Cardiac septum (tissue), 1 donor: Measurements from ENCODE around the gene GPR146. TPM values are rescaled to one million over a fixed set of nuclear protein-coding genes. Genes with fewer than 3 reads are reported as not detected.
"Not testable (repeated sequence)": the region's sequence is repeated elsewhere in the genome, so short reads cannot be mapped to it uniquely, and the experiment has no call there.

ENCODE experiments used
- DNase-seq: peaks from one replicate; pipeline ENCODE4 v3.0.0-alpha.2; 2020; ENCODE audit warnings: low spot score
- intact Hi-C: fragments of 100-400 bp; cut with DNase I; formaldehyde crosslinking; loops from one replicate; pipeline ENCODE4 v1.14.0; 2022
- long read RNA-seq: library from polyadenylated mRNA; unstranded; transcript quantifications from one replicate; pipeline ENCODE4 v2.0.0, GENCODE V29; 2021
- total RNA-seq: library from RNA; stranded (reverse); fragmentation: NEBNext Ultra II Directional; extraction: Animal tissue kit (Norgen Biotek cat#: 25700); gene quantifications from one replicate; pipeline ENCODE4 v1.2.1, GENCODE V29; 2021
- donor health status: DM: no; HTN: no; CAD: no.

The GPR146 gene
- 12.6 TPM for total RNA-seq
- long read RNA-seq, transcript GPR146-201 (2 exons, 1,969 nt): major isoform, 12 of 32 reads
- long read RNA-seq, transcript GPR146-203 (2 exons, 1,053 nt): minor isoform, 6 of 32 reads
- long read RNA-seq, partial matches to known transcripts: 1 of 32 reads
- long read RNA-seq, other reads (novel, unspliced or antisense): 12 of 32 reads

DNA sequence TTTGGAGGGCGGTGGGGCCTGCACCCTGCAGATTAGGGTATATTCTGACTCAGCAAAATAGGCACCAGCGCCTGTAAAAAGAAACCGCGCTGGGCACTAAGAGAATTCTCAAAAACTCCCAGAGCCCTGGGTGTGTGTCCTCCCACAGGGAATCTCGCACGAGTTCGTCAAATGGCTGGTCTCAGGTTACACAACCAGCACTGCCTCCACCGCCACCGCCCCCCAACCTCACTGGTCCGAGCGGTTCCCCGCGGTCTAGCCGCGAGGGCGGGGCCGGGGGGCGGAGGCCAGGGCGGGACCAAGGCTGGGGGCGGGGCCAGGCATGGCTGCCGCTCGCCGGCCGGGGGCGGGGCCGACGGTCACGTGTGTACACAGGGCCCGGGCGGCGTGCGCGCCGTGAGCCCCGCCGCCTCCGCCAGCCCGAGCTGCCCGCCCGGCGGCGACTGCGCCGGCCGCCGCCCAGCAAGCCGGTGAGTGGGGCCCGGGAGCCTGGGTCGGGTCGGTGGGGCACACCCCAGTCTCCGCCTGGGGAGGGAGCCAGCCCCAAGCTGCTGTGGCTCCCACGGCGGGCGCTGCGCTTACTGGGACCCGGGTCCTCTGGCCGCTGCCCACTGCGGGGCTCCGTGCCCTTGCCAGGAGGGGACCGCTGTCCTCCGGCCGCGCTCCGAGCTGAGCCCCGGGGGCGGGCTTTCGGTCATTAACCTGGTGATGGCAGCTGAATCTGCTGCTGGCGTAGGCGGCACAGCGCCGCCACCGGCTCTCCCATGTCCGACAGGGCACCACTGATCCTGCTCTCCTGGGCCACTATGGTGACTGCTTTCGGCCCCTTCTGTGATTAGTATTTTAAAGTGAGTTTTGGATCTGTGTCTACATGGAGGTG lies at the start of gene GPR146:
TSS of gene GPR146 (plus strand) at position 358 of the 880 bp plus-strand sequence. CDS start 12,970 bp downstream, outside the sequence.
- intact Hi-C loops: loop anchor here (1.0 kb wide), 1 partner anchor 15 kb away; no protein-coding TSS in a partner anchor
- DNase-seq: peak; percentile 97

GRCh38 chr7:994592-995308 lies 49.6 kb upstream of the GPR146 start:
- no peak for DNase-seq
- intact Hi-C loops: loop anchor here (5.0 kb wide), 1 partner anchor 183 kb away; no protein-coding TSS in a partner anchor

- no peak for DNase-seq
- intact Hi-C loops: no loop called here
These were observed 48.8 kb upstream of the GPR146 start for GRCh38 chr7:995571-995970.

GRCh38 chr7:996079-996872 lies 48.1 kb upstream of the GPR146 start:
- intact Hi-C loops: no loop called here

GRCh38 chr7:997404-998395 lies 46.6 kb upstream of the GPR146 start:
- DNase-seq: no peak
- intact Hi-C loops: no loop called here

More at GRCh38 chr7:996079-996872, 48.1 kb upstream of the GPR146 start:
- no peak for DNase-seq

DNA sequence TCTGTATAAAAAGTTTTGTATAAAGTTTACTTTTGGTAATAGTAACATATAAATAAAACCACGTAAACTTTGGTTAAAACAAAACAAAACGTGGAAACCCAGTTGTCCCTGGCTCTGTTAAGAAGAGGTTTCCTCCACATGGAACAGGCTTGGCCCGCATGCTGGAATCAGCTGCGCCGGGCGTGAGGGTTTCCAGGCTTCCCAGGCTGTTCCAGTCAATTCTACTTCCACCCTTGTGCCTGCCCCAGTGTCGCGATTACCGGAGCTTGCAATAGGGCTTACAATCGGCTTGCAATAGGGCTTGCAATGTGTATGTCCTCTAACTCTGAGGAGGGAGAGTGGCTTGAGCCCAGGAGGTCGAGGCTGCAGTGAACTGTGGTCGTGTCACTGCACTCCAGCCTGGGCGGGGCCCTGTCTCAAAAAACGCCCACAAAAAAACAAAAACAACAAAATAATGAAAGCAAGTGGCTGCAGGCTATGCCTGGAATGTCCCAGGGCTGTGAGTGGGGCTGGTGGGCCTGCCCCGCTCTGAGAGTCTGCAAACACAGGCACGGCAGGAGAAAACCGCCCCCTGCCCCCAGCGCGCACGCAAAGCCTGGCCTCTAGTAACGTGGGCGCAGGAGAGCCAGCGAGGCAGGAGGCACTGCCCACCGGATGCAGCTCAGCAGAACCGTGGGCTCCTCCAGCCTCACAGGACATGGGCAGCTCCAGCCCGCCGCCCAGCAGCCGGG lies 45.0 kb upstream of the GPR146 start:
- no peak for DNase-seq
- intact Hi-C loops: no loop called here

- no peak for DNase-seq
- intact Hi-C loops: no loop called here
These were observed 44.1 kb upstream of the GPR146 start for GRCh38 chr7:999941-1000935.

GRCh38 chr7:1001069-1001770 lies 43.1 kb upstream of the GPR146 start:
- intact Hi-C loops, DNase-seq: not testable (repeated sequence)

DNA sequence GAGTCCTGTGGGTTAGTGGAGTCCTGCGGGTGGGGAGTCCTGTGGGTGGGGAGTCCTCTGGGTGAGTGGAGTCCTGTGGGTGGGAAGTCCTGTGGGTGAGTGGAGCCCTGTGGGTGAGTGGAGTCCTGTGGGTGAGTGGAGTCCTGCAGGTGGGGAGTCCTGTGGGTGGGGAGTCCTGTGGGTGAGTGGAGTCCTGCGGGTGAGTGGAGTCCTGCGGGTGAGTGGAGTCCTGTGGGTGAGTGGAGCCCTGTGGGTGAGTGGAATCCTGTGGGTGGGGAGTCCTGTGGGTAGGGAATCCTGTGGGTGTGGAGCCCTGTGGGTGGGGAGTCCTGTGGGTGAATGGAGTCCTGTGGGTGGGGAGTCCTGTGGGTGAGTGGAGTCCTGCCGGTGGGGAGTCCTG lies 42.3 kb upstream of the GPR146 start:
- DNase-seq, intact Hi-C loops: not testable (repeated sequence)

- DNase-seq, intact Hi-C loops: not testable (repeated sequence)
These were observed 41.9 kb upstream of the GPR146 start for GRCh38 chr7:1002445-1002844.

DNA sequence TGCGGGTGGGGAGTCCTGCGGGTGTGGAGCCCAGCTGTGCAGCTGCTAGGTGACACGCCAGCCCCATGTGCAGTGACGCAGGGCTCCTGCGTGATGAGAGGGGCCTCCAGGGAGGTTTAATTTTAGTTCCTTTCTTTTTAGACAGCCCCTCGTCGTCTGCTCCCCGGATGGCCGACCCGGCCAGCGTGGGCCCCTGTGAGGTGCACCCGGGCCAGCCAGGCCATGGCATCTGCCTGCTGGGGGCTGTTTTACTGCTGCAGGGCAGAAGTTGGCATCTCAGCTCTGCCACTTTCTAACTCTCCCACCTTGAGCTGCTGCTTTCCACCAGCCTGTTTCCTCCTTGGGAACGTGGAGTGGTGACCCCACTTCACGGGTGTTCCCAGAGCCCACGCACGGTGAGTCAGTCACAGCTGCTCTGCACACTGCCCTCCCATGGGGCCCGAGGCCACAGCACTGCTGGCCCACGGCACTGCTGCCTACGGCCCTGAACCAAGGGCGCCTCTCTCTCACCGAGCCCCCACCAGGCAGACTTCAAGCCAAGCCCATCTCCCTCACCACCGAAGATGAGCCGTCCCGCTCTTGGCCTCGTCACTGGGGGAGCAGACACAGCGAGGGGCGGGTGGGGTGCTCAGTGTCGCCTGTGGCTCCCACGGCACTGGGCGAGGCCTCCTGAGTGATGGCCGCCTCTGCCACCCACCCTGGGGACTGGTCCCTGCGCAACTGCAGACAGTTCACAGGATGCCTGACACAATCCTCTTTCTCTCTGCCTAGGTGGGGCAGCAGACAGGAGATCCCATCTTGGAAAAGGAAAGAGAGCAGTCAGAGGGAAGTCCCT lies 40.1 kb upstream of the GPR146 start:
- intact Hi-C loops: no loop called here
- no peak for DNase-seq

- no peak for DNase-seq
- intact Hi-C loops: no loop called here
These were observed 39.0 kb upstream of the GPR146 start for GRCh38 chr7:1005303-1005702.

GRCh38 chr7:1007901-1008300 lies 36.4 kb upstream of the GPR146 start:
- DNase-seq: no peak
- intact Hi-C loops: no loop called here

DNA sequence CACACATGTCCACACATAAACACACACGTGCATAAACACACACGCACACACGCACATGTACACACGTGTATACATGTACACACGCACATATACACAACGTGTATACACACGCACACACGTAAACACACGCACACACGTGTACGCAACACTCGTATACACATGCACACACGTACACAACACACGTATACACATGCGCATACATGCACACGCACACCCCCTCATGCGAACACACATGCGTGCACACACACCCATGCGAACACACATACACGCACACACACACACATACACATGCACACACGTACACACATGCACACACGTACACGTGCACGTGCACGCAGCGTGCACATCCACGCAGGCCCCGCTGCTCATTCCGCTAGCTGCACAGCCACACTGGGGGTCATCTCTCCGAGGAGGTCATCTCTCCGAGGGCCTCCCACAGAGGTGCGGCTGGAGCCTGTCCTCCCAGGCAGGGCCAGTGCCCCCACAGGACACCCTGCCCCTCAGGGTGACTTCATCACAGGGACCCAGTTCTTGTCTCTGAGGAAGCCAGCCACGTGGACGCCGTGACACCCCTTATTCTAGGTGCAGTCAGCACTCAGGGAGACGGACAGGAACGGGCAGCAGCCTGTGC lies 35.5 kb upstream of the GPR146 start:
- no peak for DNase-seq

GRCh38 chr7:1009747-1010146 lies 34.6 kb upstream of the GPR146 start:
- no peak for DNase-seq
- intact Hi-C loops: no loop called here

More for the DNA sequence above, 35.5 kb upstream of the GPR146 start:
- intact Hi-C loops: no loop called here
